ENCODE results near the gene SOX15.
"Not testable (repeated sequence)": the region's sequence is repeated elsewhere in the genome, so short reads cannot be mapped to it uniquely, and the experiment has no call there.

DNA sequence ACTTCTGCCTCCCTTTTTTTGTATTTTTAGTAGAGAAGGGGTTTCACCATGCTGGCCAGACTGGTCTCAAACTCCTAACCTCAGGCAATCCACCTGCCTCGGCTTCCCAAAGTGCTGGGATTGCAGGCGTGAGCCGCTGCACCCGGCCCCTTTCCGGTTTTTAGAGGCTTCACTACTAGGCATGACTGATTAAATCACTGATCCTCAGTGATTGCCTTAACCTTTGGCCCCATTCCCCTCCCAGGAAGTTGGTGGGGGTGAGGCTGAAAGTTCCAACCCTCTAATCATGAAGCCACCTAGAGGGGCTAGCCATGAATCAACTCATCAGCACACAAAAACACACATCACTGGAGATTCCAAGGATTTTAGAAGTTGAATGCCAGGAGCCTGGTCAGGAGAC lies 7.7 kb upstream of the SOX15 start:
- TF ChIP-seq, protein P1, sequence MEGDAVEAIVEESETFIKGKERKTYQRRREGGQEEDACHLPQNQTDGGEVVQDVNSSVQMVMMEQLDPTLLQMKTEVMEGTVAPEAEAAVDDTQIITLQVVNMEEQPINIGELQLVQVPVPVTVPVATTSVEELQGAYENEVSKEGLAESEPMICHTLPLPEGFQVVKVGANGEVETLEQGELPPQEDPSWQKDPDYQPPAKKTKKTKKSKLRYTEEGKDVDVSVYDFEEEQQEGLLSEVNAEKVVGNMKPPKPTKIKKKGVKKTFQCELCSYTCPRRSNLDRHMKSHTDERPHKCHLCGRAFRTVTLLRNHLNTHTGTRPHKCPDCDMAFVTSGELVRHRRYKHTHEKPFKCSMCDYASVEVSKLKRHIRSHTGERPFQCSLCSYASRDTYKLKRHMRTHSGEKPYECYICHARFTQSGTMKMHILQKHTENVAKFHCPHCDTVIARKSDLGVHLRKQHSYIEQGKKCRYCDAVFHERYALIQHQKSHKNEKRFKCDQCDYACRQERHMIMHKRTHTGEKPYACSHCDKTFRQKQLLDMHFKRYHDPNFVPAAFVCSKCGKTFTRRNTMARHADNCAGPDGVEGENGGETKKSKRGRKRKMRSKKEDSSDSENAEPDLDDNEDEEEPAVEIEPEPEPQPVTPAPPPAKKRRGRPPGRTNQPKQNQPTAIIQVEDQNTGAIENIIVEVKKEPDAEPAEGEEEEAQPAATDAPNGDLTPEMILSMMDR (conservative IDR thresholded peaks at IDR 0.05; ENCODE audit: low read length) = not testable (repeated sequence)
- TF ChIP-seq EZH2phosphoT487 (IDR thresholded peaks at IDR 0.05; ENCODE audit: borderline replicate concordance) = not testable (repeated sequence)
